HG03378 (cell line): ENCODE results near the gene TPSB2.
"Not testable (repeated sequence)": the region's sequence is repeated elsewhere in the genome, so short reads cannot be mapped to it uniquely, and the experiment has no call there.

Source experiments
- ATAC-seq: cut with Tn5 transposase; IDR thresholded peaks from one replicate; pipeline ENCODE4 v1.9.1; 2021; ENCODE audit warnings: mild to moderate bottlenecking, moderate library complexity; ENCODE audit not compliant: unreplicated experiment

The TPSB2 gene

GRCh38 chr16:1243907-1244850 is 14.2 kb upstream of the TPSB2 start:
- ATAC-seq = not testable (repeated sequence)

- ATAC-seq = not testable (repeated sequence)
Observed at GRCh38 chr16:1243363-1243762, 13.4 kb upstream of the TPSB2 start.

- ATAC-seq = not testable (repeated sequence)
Observed at GRCh38 chr16:1241081-1241480, 11.1 kb upstream of the TPSB2 start.

- ATAC-seq = not testable (repeated sequence)
Observed at GRCh38 chr16:1240436-1240835, 10.5 kb upstream of the TPSB2 start, which contains the start of gene TPSAB1. TPSAB1 (plus strand) TSS chr16:1240705; CDS start chr16:1240939, 234 bp downstream.

- not testable (repeated sequence) for ATAC-seq
Observed at GRCh38 chr16:1239575-1239974, 9.6 kb upstream of the TPSB2 start.

GRCh38 chr16:1238909-1239308 is 8.9 kb upstream of the TPSB2 start:
- not testable (repeated sequence) for ATAC-seq

GRCh38 chr16:1237990-1238389 is 8.0 kb upstream of the TPSB2 start:
- ATAC-seq = no peak

- ATAC-seq = not testable (repeated sequence)
Observed at GRCh38 chr16:1236659-1237058, 6.7 kb upstream of the TPSB2 start.

- ATAC-seq = not testable (repeated sequence)
Observed at GRCh38 chr16:1232049-1232748, 2.2 kb upstream of the TPSB2 start.

- not testable (repeated sequence) for ATAC-seq
Observed at GRCh38 chr16:1231301-1231700, 1.3 kb upstream of the TPSB2 start.

- ATAC-seq = not testable (repeated sequence)
Observed at GRCh38 chr16:1230471-1231212, 658 bp upstream of the TPSB2 start.

- ATAC-seq = not testable (repeated sequence)
Observed at GRCh38 chr16:1229476-1229875, 508 bp downstream of the TPSB2 start.

GRCh38 chr16:1228227-1228626 is 1.8 kb downstream of the TPSB2 start:
- not testable (repeated sequence) for ATAC-seq

GRCh38 chr16:1226692-1227091 is 3.3 kb downstream of the TPSB2 start:
- ATAC-seq = not testable (repeated sequence)

GRCh38 chr16:1225728-1226311 is 4.2 kb downstream of the TPSB2 start:
- not testable (repeated sequence) for ATAC-seq

- ATAC-seq = no peak
Observed at GRCh38 chr16:1225051-1225451, 4.9 kb downstream of the TPSB2 start, which contains the start of gene TPSG1. TPSG1 (minus strand) TSS chr16:1225268; CDS start chr16:1225252, 16 bp downstream.

- ATAC-seq = no peak
Observed at GRCh38 chr16:1224558-1224957, 5.4 kb downstream of the TPSB2 start.

- ATAC-seq = no peak
Observed at GRCh38 chr16:1223355-1224214, 6.4 kb downstream of the TPSB2 start.

GRCh38 chr16:1222553-1223354 is 7.2 kb downstream of the TPSB2 start:
- no peak for ATAC-seq
